Upper lobe of left lung (tissue), 6 donors: ENCODE data around the gene TMEM121B. TPM values are rescaled to one million over a fixed set of nuclear protein-coding genes. Genes with fewer than 3 reads are reported as not detected.
A peak's percentile ranks its signal among the peaks of the same experiment; 100 is the strongest.

Source experiments
- ATAC-seq, 2 donors: fragments of 200-7000 bp; cut with Tn5 transposase; one replicate each; pipeline ENCODE4 v1.9.1; 2022; ENCODE audit warnings: mild to moderate bottlenecking in 2 of 2, moderate library complexity in 2 of 2; ENCODE audit not compliant: low FRiP score in 2 of 2
- DNase-seq, 2 donors: peaks; one replicate each; pipeline ENCODE4 v3.0.0-alpha.2; 2019 to 2020
- H3K27ac ChIP-seq, 4 donors: fragments of 200-600 bp; sonication (generic); one replicate each; pipeline ENCODE4 v1.5.1; 2016 to 2019
- H3K27me3 ChIP-seq, 4 donors: fragments of 200-600 bp; sonication (generic); one replicate each; pipeline ENCODE4 v1.5.1; 2017 to 2019
- H3K36me3 ChIP-seq, 4 donors: fragments of 200-600 bp; sonication (generic); one replicate each; pipeline ENCODE4 v1.5.1; 2016 to 2019
- H3K4me1 ChIP-seq, 4 donors: fragments of 200-600 bp; sonication (generic); one replicate each; pipeline ENCODE4 v1.5.1; 2018 to 2019
- H3K4me3 ChIP-seq, 4 donors: fragments of 200-600 bp; sonication (generic); one replicate each; pipeline ENCODE4 v1.5.1; 2017 to 2019; ENCODE audit warnings: mild to moderate bottlenecking in 2 of 4, moderate library complexity in 1 of 4
- H3K9me3 ChIP-seq, 4 donors: fragments of 200-600 bp; sonication (generic); one replicate each; pipeline ENCODE4 v1.5.1; 2018 to 2019
- CTCF ChIP-seq, 6 experiments: fragments of 450-650 bp in 4 of 6; fragments of 200-600 bp in 2 of 6; sonication (generic) in 2 of 6; IDR thresholded peaks; one replicate each; pipeline ENCODE4 v1.5.1; 2016 to 2019; ENCODE audit warnings: antibody characterized with exemption in 6 of 6
- EP300 ChIP-seq, 4 donors: sonication (generic); formaldehyde crosslinking; IDR thresholded peaks; one replicate each; pipeline ENCODE4 v1.5.1; 2017; ENCODE audit warnings: antibody characterized with exemption in 4 of 4, control low read depth in 2 of 4
- POLR2A ChIP-seq, 4 donors: fragments of 450-650 bp; IDR thresholded peaks; one replicate each; pipeline ENCODE4 v1.5.1; 2016 to 2017; ENCODE audit warnings: antibody characterized with exemption in 4 of 4, mild to moderate bottlenecking in 2 of 4
- POLR2AphosphoS5 ChIP-seq, 2 donors: sonication (generic); formaldehyde crosslinking; IDR thresholded peaks; one replicate each; pipeline ENCODE4 v1.5.1; 2017; ENCODE audit warnings: antibody characterized with exemption in 2 of 2
- WGBS, 2 donors: methylation state at CpG; one replicate each; pipeline ENCODE4 v1.1.5; 2017 to 2018; 5-methylcytosine and 5-hydroxymethylcytosine counted together
- total RNA-seq, 6 donors: library from RNA; depleted of rRNA in 4 of 6; stranded (reverse); fragments of >200 nt in 4 of 6; gene quantifications; one replicate each; pipeline versions ENCODE4 v1.1.0 to v1.2.1, GENCODE V29; 2016 to 2021
- donor health status: DM: no; HTN: no; CAD: no; lungs with moderate emphysema.
- donor health status: DM: no; HTN: yes; CAD: no; lungs with severe emphysema.

Gene TMEM121B
- total RNA-seq, 6 donors from 2014 or later = 0.10 to 2.0 (median 1.1) TPM; not detected in 1

GRCh38 chr22:17145021-17145680 lies 24.0 kb upstream of the TMEM121B start:
- TF ChIP-seq POLR2AphosphoS5 (IDR thresholded peaks at IDR 0.05) = no peak
- no peak for TF ChIP-seq CTCF (IDR thresholded peaks at IDR 0.05)
- TF ChIP-seq EP300 (IDR thresholded peaks at IDR 0.05) = no peak
- no peak for TF ChIP-seq POLR2A (IDR thresholded peaks at IDR 0.05)
- ATAC-seq (peak in 1 of 2 donors; percentile 21), DNase-seq (no peak)
- Histone ChIP-seq H3K36me3 (peaks cover 0 to 75% (median 53%) of the 10 kb centered on the region in 4 donors), H3K4me1 (no peaks in the 10 kb centered on the region), H3K9me3 (no peaks in the 10 kb centered on the region), H3K27ac (no peak overlapping the region), H3K27me3 (no peaks in the 10 kb centered on the region), H3K4me3 (no peak overlapping the region)
- WGBS, 2 donors = 95 to 99% methylated on average over 6 to 7 of the region's 8 CpGs

- H3K4me1 ChIP-seq = no peaks in the 10 kb centered on the region
- TF ChIP-seq EP300 (IDR thresholded peaks at IDR 0.05) = no peak
- TF ChIP-seq POLR2AphosphoS5 (IDR thresholded peaks at IDR 0.05) = no peak
- no peak overlapping the region for H3K4me3 ChIP-seq
- H3K9me3 ChIP-seq = no peaks in the 10 kb centered on the region
- peaks cover 0 to 80% (median 53%) of the 10 kb centered on the region in 4 donors for H3K36me3 ChIP-seq
- H3K27ac ChIP-seq = no peak overlapping the region
- WGBS, 2 donors = 92 to 94% methylated on average over 8 of the region's 8 CpGs
- no peaks in the 10 kb centered on the region for H3K27me3 ChIP-seq
- DNase-seq (no peak), ATAC-seq (no peak)
These were observed 22.7 kb upstream of the TMEM121B start for GRCh38 chr22:17143826-17144225.

- TF ChIP-seq CTCF (IDR thresholded peaks at IDR 0.05) (no peak), POLR2AphosphoS5 (IDR thresholded peaks at IDR 0.05) (no peak), POLR2A (IDR thresholded peaks at IDR 0.05) (no peak), EP300 (IDR thresholded peaks at IDR 0.05) (no peak)
- Histone ChIP-seq H3K4me3 (no peak overlapping the region), H3K4me1 (no peaks in the 10 kb centered on the region), H3K36me3 (peaks cover 0 to 80% (median 58%) of the 10 kb centered on the region in 4 donors), H3K27ac (no peak overlapping the region), H3K27me3 (no peaks in the 10 kb centered on the region), H3K9me3 (no peaks in the 10 kb centered on the region)
- ATAC-seq (no peak), DNase-seq (no peak)
- 93% methylated on average over 9 of the region's 9 CpGs for WGBS, 2 donors
These were observed 21.9 kb upstream of the TMEM121B start for GRCh38 chr22:17143101-17143500.

GRCh38 chr22:17140826-17141766 lies 19.9 kb upstream of the TMEM121B start:
- H3K9me3 ChIP-seq = no peaks in the 10 kb centered on the region
- ATAC-seq (no peak), DNase-seq (peak in 1 of 2 donors; percentile 28)
- TF ChIP-seq POLR2AphosphoS5 (IDR thresholded peaks at IDR 0.05) = no peak
- TF ChIP-seq POLR2A (IDR thresholded peaks at IDR 0.05) = no peak
- no peak for TF ChIP-seq EP300 (IDR thresholded peaks at IDR 0.05)
- no peak for TF ChIP-seq CTCF (IDR thresholded peaks at IDR 0.05)
- no peak overlapping the region for H3K4me3 ChIP-seq
- no peaks in the 10 kb centered on the region for H3K4me1 ChIP-seq
- no peak overlapping the region for H3K27ac ChIP-seq
- whole genome bisulfite sequencing, 2 donors = 95% methylated on average over 4 to 6 of the region's 9 CpGs
- no peaks in the 10 kb centered on the region for H3K27me3 ChIP-seq
- H3K36me3 ChIP-seq = peaks cover 0 to 87% (median 62%) of the 10 kb centered on the region in 4 donors

- no peak for DNase-seq
- no peak for ATAC-seq
These were observed 18.9 kb upstream of the TMEM121B start for GRCh38 chr22:17140022-17140421.

More at GRCh38 chr22:17140022-17140421, 18.9 kb upstream of the TMEM121B start:
- TF ChIP-seq EP300 (IDR thresholded peaks at IDR 0.05) = no peak
- TF ChIP-seq POLR2A (IDR thresholded peaks at IDR 0.05) = no peak
- TF ChIP-seq CTCF (IDR thresholded peaks at IDR 0.05) = no peak
- no peak for TF ChIP-seq POLR2AphosphoS5 (IDR thresholded peaks at IDR 0.05)
- no peak overlapping the region for H3K4me3 ChIP-seq
- no peak overlapping the region for H3K27ac ChIP-seq
- H3K4me1 ChIP-seq = no peaks in the 10 kb centered on the region
- no peaks in the 10 kb centered on the region for H3K9me3 ChIP-seq
- 78 to 90% methylated on average over 6 to 8 of the region's 8 CpGs for WGBS, 2 donors
- no peaks in the 10 kb centered on the region for H3K27me3 ChIP-seq
- peaks cover 0 to 81% (median 59%) of the 10 kb centered on the region in 4 donors for H3K36me3 ChIP-seq
